Mesodermal cell (in vitro differentiated cells): ENCODE measurements around the gene PEA15.

ENCODE experiments used
- H3K27ac ChIP-seq: 2 replicates; pipeline ENCODE4 v1.7.0; 2013; ENCODE audit warnings: mild to moderate bottlenecking, low read depth, low read length, moderate library complexity; ENCODE audit not compliant: severe bottlenecking
- H3K36me3 ChIP-seq: 2 replicates; pipeline ENCODE4 v1.7.1; 2013; ENCODE audit warnings: mild to moderate bottlenecking, low read length, moderate library complexity; ENCODE audit not compliant: control insufficient read depth, insufficient read depth
- H3K4me1 ChIP-seq: one replicate; pipeline ENCODE4 v1.7.1; 2013; ENCODE audit warnings: mild to moderate bottlenecking, low read length; ENCODE audit not compliant: insufficient read depth, control insufficient read depth, poor library complexity, severe bottlenecking
- H3K4me3 ChIP-seq: 2 replicates; pipeline ENCODE4 v1.7.0; 2013; ENCODE audit warnings: low read length, control low read depth, mild to moderate bottlenecking; ENCODE audit not compliant: insufficient read depth, poor library complexity, severe bottlenecking; ENCODE audit errors: extremely low read depth
- H3K9me3 ChIP-seq: 2 replicates; pipeline ENCODE4 v1.7.1; 2013; ENCODE audit warnings: mild to moderate bottlenecking, low read length, moderate library complexity; ENCODE audit not compliant: control insufficient read depth
- WGBS, 2 experiments: methylation state at CpG; one replicate each; pipeline ENCODE4 v1.1.5; 2013; ENCODE audit warnings: missing lambda C conversion rate in 2 of 2; ENCODE audit not compliant: insufficient coverage in 2 of 2; 5-methylcytosine and 5-hydroxymethylcytosine counted together

Gene PEA15

GRCh38 chr1:160258177-160258798 is 53.1 kb downstream of the PEA15 start:
- Histone ChIP-seq H3K27ac (no peak overlapping the region), H3K4me3 (no peak overlapping the region), H3K36me3 (peaks cover 38% of the 10 kb centered on the region), H3K9me3 (no peaks in the 10 kb centered on the region), H3K4me1 (peaks cover 17% of the 10 kb centered on the region)
- WGBS, 2 experiments, result 96 to 100% methylated on average over 3 to 4 of the region's 7 CpGs

- Histone ChIP-seq H3K36me3 (peaks cover 16% of the 10 kb centered on the region), H3K9me3 (no peaks in the 10 kb centered on the region), H3K4me3 (peak overlapping the region; percentile 78), H3K4me1 (peaks cover 17% of the 10 kb centered on the region), H3K27ac (peak overlapping the region; percentile 94)
- 61 to 89% methylated on average over 2 to 3 of the region's 6 CpGs for WGBS, 2 experiments
Measured at GRCh38 chr1:160260406-160261382, 55.5 kb downstream of the PEA15 start.

- H3K36me3 ChIP-seq, result peaks cover 13% of the 10 kb centered on the region
- peak overlapping the region; percentile 94 for H3K27ac ChIP-seq
- peak overlapping the region; percentile 78 for H3K4me3 ChIP-seq
- H3K9me3 ChIP-seq, result no peaks in the 10 kb centered on the region
- WGBS, 2 experiments, result 0% methylated on average over 3 of the region's 8 CpGs; no CpG with 5 or more reads in 1 of the 2 experiments
- H3K4me1 ChIP-seq, result peaks cover 17% of the 10 kb centered on the region
Measured at GRCh38 chr1:160261556-160261892, 56.3 kb downstream of the PEA15 start.

GRCh38 chr1:160261893-160262794 is 57.0 kb downstream of the PEA15 start, which contains the start of gene DCAF8:
Gene DCAF8 (minus strand): TSS chr1:160262549. CDS start chr1:160244008, 18,541 bp downstream.
- 0 to 1% methylated on average over 51 to 54 of the region's 67 CpGs for WGBS, 2 experiments
- Histone ChIP-seq H3K36me3 (peaks cover 11% of the 10 kb centered on the region), H3K9me3 (no peaks in the 10 kb centered on the region), H3K4me1 (peaks cover 17% of the 10 kb centered on the region), H3K4me3 (peak within 1 kb of the TSS; percentile 78), H3K27ac (peak within 1 kb of the TSS; percentile 94)

GRCh38 chr1:160264795-160265307 is 59.7 kb downstream of the PEA15 start:
- no peak overlapping the region for H3K4me3 ChIP-seq
- WGBS, 2 experiments, result 100% methylated on average over 1 of the region's 4 CpGs; no CpG with 5 or more reads in 1 of the 2 experiments
- peaks cover 17% of the 10 kb centered on the region for H3K4me1 ChIP-seq
- H3K27ac ChIP-seq, result no peak overlapping the region
- no peaks in the 10 kb centered on the region for H3K9me3 ChIP-seq
- H3K36me3 ChIP-seq, result peaks cover under 1% of the 10 kb centered on the region
